Activated B cell treated with CpG ODN at 0.5 μM for 24 hours (primary cell): ENCODE measurements around the gene NIPBL. TPM values are rescaled to one million over a fixed set of nuclear protein-coding genes. Genes with fewer than 3 reads are reported as not detected.
"Not testable (repeated sequence)": the region's sequence is repeated elsewhere in the genome, so short reads cannot be mapped to it uniquely, and the experiment has no call there.

Experiments used
- ATAC-seq: fragments of 200-7000 bp; cut with Tn5 transposase; one replicate; pipeline ENCODE4 v1.10.0; 2021; ENCODE audit warnings: low read depth, mild to moderate bottlenecking, moderate library complexity
- CTCF ChIA-PET: fragments of 350-600 bp; sonication (Branson Sonifier 250); formaldehyde crosslinking; loops from one replicate; lab custom pipeline; 2021; ENCODE audit warnings: antibody characterized with exemption; lab: Charles Lee
- POLR2A ChIA-PET: fragments of 350-600 bp; sonication (Branson Sonifier 250); formaldehyde crosslinking; loops from one replicate; lab custom pipeline; 2021; ENCODE audit warnings: antibody characterized with exemption; lab: Charles Lee
- DNase-seq: peaks from one replicate; pipeline ENCODE4 v3.0.0; 2022
- H3K27ac Mint-ChIP-seq: one replicate; pipeline ENCODE4 v1.8.0; 2020; ENCODE audit warnings: mixed read lengths
- H3K27me3 Mint-ChIP-seq: one replicate; pipeline ENCODE4 v1.8.0; 2021; ENCODE audit warnings: mixed read lengths
- H3K36me3 Mint-ChIP-seq: one replicate; pipeline ENCODE4 v1.8.0; 2021; ENCODE audit warnings: low read depth, mixed read lengths
- H3K4me1 Mint-ChIP-seq: one replicate; pipeline ENCODE4 v1.8.0; 2021; ENCODE audit warnings: mixed read lengths
- H3K4me3 Mint-ChIP-seq: one replicate; pipeline ENCODE4 v1.8.0; 2020; ENCODE audit warnings: mild to moderate bottlenecking, mixed read lengths
- H3K9me3 Mint-ChIP-seq: one replicate; pipeline ENCODE4 v1.8.0; 2020; ENCODE audit warnings: mixed read lengths
- intact Hi-C: fragments of 100-400 bp; cut with micrococcal nuclease; formaldehyde crosslinking; loops from one replicate; pipeline ENCODE4 v1.15.1; 2024
- total RNA-seq: library from RNA; stranded (reverse); gene quantifications from 2 replicates; pipeline ENCODE4 v1.2.3, GENCODE V29; 2022
- TF ChIP-seq, protein P1 (sequence below): fragments of 200-600 bp; IDR thresholded peaks from one replicate; pipeline ENCODE4 v1.8.0; 2022; ENCODE audit warnings: antibody characterized with exemption, mild to moderate bottlenecking

NIPBL gene
- total RNA-seq, 1 donor from 2014 or later = 82.5 TPM

GRCh38 chr5:36901856-36902255 is 25.3 kb downstream of the NIPBL start:
- H3K36me3 Mint-ChIP-seq = peaks cover 7% of the 10 kb centered on the region
- no peaks in the 10 kb centered on the region for H3K27me3 Mint-ChIP-seq
- POLR2A ChIA-PET = interaction anchor here (0.6 kb wide), 1 partner anchor 26 kb away, joined by 4 read pairs; the partner anchor contains the start of gene NIPBL
- no peak for ATAC-seq
- CTCF ChIA-PET = no interaction called here
- intact Hi-C loops = no loop called here
- no peak overlapping the region for H3K27ac Mint-ChIP-seq
- H3K9me3 Mint-ChIP-seq = peaks cover 11% of the 10 kb centered on the region
- H3K4me3 Mint-ChIP-seq = no peak overlapping the region
- no peak for DNase-seq
- H3K4me1 Mint-ChIP-seq = peaks cover 83% of the 10 kb centered on the region
- TF ChIP-seq, protein P1, sequence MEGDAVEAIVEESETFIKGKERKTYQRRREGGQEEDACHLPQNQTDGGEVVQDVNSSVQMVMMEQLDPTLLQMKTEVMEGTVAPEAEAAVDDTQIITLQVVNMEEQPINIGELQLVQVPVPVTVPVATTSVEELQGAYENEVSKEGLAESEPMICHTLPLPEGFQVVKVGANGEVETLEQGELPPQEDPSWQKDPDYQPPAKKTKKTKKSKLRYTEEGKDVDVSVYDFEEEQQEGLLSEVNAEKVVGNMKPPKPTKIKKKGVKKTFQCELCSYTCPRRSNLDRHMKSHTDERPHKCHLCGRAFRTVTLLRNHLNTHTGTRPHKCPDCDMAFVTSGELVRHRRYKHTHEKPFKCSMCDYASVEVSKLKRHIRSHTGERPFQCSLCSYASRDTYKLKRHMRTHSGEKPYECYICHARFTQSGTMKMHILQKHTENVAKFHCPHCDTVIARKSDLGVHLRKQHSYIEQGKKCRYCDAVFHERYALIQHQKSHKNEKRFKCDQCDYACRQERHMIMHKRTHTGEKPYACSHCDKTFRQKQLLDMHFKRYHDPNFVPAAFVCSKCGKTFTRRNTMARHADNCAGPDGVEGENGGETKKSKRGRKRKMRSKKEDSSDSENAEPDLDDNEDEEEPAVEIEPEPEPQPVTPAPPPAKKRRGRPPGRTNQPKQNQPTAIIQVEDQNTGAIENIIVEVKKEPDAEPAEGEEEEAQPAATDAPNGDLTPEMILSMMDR = no peak

DNA sequence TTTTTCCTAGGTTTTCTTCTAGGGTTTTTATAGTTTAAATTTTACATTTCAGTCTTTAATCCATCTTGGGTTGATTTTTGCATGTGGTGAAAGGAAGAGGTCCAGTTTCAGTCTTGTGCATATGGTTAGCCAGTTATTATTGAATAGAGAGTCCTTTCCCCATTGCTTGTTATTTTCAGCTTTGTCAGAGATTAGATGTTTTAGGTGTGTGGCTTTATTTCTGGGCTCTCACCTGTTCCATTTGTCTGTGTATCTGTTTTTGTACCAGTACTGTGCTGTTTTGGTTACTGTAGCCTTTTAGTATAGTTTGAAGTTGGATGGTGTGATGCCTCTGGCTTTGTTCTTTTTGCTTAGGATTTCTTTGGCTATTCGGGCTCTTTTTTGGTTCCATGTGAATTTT is 25.8 kb downstream of the NIPBL start:
- Mint-ChIP-seq H3K27me3 (no peaks in the 10 kb centered on the region), H3K36me3 (peaks cover 7% of the 10 kb centered on the region), H3K27ac (no peak overlapping the region), H3K4me3 (no peak overlapping the region), H3K9me3 (peaks cover 11% of the 10 kb centered on the region), H3K4me1 (peaks cover 83% of the 10 kb centered on the region)
- POLR2A ChIA-PET = no interaction called here
- DNase-seq (no peak), ATAC-seq (no peak)
- intact Hi-C loops = no loop called here
- TF ChIP-seq, protein P1 = no peak
- CTCF ChIA-PET = no interaction called here

GRCh38 chr5:36904677-36905076 is 28.1 kb downstream of the NIPBL start:
- no peak for ATAC-seq
- Mint-ChIP-seq H3K36me3 (peaks cover 7% of the 10 kb centered on the region), H3K9me3 (peaks cover 11% of the 10 kb centered on the region), H3K4me3 (no peak overlapping the region), H3K27ac (no peak overlapping the region), H3K27me3 (no peaks in the 10 kb centered on the region), H3K4me1 (peaks cover 85% of the 10 kb centered on the region)
- DNase-seq = no peak
- CTCF ChIA-PET = interaction anchor here (0.6 kb wide), 1 partner anchor 173 kb away, joined by 3 read pairs; no protein-coding TSS in a partner anchor
- TF ChIP-seq, protein P1 = no peak
- intact Hi-C loops = loop anchor here (2.0 kb wide), 2 partner anchors 20 to 30 kb away; no protein-coding TSS in a partner anchor
- POLR2A ChIA-PET = no interaction called here

GRCh38 chr5:36908544-36909260 is 32.1 kb downstream of the NIPBL start:
- DNase-seq = no peak
- no peak overlapping the region for H3K4me3 Mint-ChIP-seq
- ChIA-PET POLR2A (interaction anchor here (0.6 kb wide), 1 partner anchor 470 kb away, joined by 7 read pairs; no protein-coding TSS in a partner anchor), CTCF (no interaction called here)
- peaks cover 52% of the 10 kb centered on the region for H3K4me1 Mint-ChIP-seq
- H3K36me3 Mint-ChIP-seq = peaks cover 2% of the 10 kb centered on the region
- intact Hi-C loops = no loop called here
- H3K9me3 Mint-ChIP-seq = peaks cover 2% of the 10 kb centered on the region
- no peak overlapping the region for H3K27ac Mint-ChIP-seq
- no peaks in the 10 kb centered on the region for H3K27me3 Mint-ChIP-seq
- ATAC-seq = no peak
- TF ChIP-seq, protein P1 = no peak

- Mint-ChIP-seq H3K4me1 (peaks cover 44% of the 10 kb centered on the region), H3K4me3 (no peak overlapping the region), H3K36me3 (peaks cover 8% of the 10 kb centered on the region), H3K27me3 (no peaks in the 10 kb centered on the region), H3K27ac (no peak overlapping the region), H3K9me3 (no peaks in the 10 kb centered on the region)
- ChIA-PET CTCF (no interaction called here), POLR2A (no interaction called here)
- TF ChIP-seq, protein P1 = no peak
- ATAC-seq (no peak), DNase-seq (no peak)
- intact Hi-C loops = loop anchor here (2.0 kb wide), 1 partner anchor 13 kb away; no protein-coding TSS in a partner anchor
Measured at GRCh38 chr5:36915653-36916052, 39.1 kb downstream of the NIPBL start.

DNA sequence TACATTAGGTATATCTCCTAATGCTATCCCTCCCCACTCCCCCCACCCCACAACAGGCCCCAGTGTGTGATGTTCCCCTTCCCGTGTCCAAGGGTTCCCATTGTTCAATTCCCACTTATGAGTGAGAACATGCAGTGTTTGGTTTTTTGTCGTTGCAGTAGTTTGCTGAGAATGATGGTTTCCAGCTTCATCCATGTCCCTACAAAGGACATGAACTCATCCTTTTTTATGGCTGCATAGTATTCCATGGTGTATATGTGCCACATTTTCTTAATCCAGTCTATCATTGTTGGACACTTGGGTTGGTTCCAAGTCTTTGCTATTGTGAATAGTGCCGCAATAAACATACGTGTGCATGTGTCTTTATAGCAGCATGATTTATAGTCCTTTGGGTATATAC is 40.0 kb downstream of the NIPBL start:
- H3K27me3 Mint-ChIP-seq, intact Hi-C loops, POLR2A ChIA-PET, ATAC-seq, DNase-seq, H3K4me3 Mint-ChIP-seq, H3K9me3 Mint-ChIP-seq, H3K27ac Mint-ChIP-seq, CTCF ChIA-PET, H3K36me3 Mint-ChIP-seq: not testable (repeated sequence)
- H3K4me1 Mint-ChIP-seq = peaks cover 52% of the 10 kb centered on the region

DNA sequence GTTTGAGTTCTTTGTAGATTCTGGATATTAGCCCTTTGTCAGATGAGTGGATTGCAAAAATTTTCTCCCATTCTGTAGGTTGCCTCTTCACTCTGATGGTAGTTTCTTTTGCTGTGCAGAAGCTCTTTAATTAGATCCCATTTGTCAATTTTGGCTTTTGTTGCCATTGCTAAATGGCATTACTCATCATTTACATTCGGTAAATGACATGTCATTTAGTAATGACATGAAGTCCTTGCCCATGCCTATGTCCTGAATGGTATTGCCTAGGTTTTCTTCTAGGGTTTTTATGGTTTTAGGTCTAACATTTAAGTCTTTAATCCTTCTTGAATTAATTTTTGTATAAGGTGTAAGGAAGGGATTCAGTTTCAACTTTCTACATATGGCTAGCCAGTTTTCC is 40.8 kb downstream of the NIPBL start:
- peaks cover 53% of the 10 kb centered on the region for H3K4me1 Mint-ChIP-seq
- intact Hi-C loops, H3K9me3 Mint-ChIP-seq, H3K36me3 Mint-ChIP-seq, ATAC-seq, DNase-seq, H3K27me3 Mint-ChIP-seq, POLR2A ChIA-PET, H3K27ac Mint-ChIP-seq, CTCF ChIA-PET, H3K4me3 Mint-ChIP-seq: not testable (repeated sequence)
